Neuron (in vitro differentiated cells): ENCODE data around the gene ZCCHC10.
"Not testable (repeated sequence)": the region's sequence is repeated elsewhere in the genome, so short reads cannot be mapped to it uniquely, and the experiment has no call there.

ENCODE experiments used
- H2AFZ ChIP-seq: one replicate; pipeline ENCODE4 v1.6.1; 2013; ENCODE audit warnings: low read depth, mild to moderate bottlenecking, inconsistent platforms, low read length, moderate library complexity
- H3K27me3 ChIP-seq: one replicate; pipeline ENCODE4 v1.6.1; 2013; ENCODE audit warnings: low read length; ENCODE audit not compliant: insufficient read depth
- H3K36me3 ChIP-seq: one replicate; pipeline ENCODE4 v1.6.1; 2013; ENCODE audit warnings: low read length; ENCODE audit not compliant: insufficient read depth
- H3K4me1 ChIP-seq: one replicate; pipeline ENCODE4 v1.6.1; 2013; ENCODE audit warnings: low read length; ENCODE audit not compliant: insufficient read depth
- H3K4me3 ChIP-seq: 2 replicates; pipeline ENCODE4 v1.5.1; 2013; ENCODE audit warnings: mild to moderate bottlenecking, low read length, moderate library complexity
- H3K9me3 ChIP-seq: one replicate; pipeline ENCODE4 v1.6.1; 2013; ENCODE audit warnings: low read length

Gene ZCCHC10

GRCh38 chr5:133051542-133052316 lies 25.4 kb upstream of the ZCCHC10 start, which contains the start of gene HSPA4:
TSS of gene HSPA4 (plus strand) at chr5:133052013. CDS start at chr5:133052251, 238 bp downstream.
- peak within 1 kb of the TSS; percentile 95 for H3K4me3 ChIP-seq
- no peaks in the 10 kb centered on the region for H3K9me3 ChIP-seq
- H2AFZ ChIP-seq: peak within 1 kb of the TSS; percentile 55
- H3K36me3 ChIP-seq: no peaks in the 10 kb centered on the region
- H3K4me1 ChIP-seq: peaks cover 14% of the 10 kb centered on the region
- no peaks in the 10 kb centered on the region for H3K27me3 ChIP-seq

GRCh38 chr5:133051061-133051541 lies 24.8 kb upstream of the ZCCHC10 start:
- Histone ChIP-seq H3K36me3 (no peaks in the 10 kb centered on the region), H2AFZ (peak overlapping the region; percentile 55), H3K9me3 (no peaks in the 10 kb centered on the region), H3K4me1 (peaks cover 14% of the 10 kb centered on the region), H3K4me3 (peak overlapping the region; percentile 95), H3K27me3 (no peaks in the 10 kb centered on the region)

- H3K4me1 ChIP-seq: peaks cover 14% of the 10 kb centered on the region
- H3K27me3 ChIP-seq: no peaks in the 10 kb centered on the region
- peak overlapping the region; percentile 95 for H3K4me3 ChIP-seq
- H2AFZ ChIP-seq: no peak overlapping the region
- H3K36me3 ChIP-seq: no peaks in the 10 kb centered on the region
- no peaks in the 10 kb centered on the region for H3K9me3 ChIP-seq
These were observed 24.2 kb upstream of the ZCCHC10 start for GRCh38 chr5:133050521-133050920.

- Histone ChIP-seq H3K9me3 (no peaks in the 10 kb centered on the region), H3K4me3 (no peak overlapping the region), H2AFZ (no peak overlapping the region), H3K27me3 (no peaks in the 10 kb centered on the region), H3K4me1 (peaks cover 14% of the 10 kb centered on the region), H3K36me3 (no peaks in the 10 kb centered on the region)
These were observed 23.3 kb upstream of the ZCCHC10 start for GRCh38 chr5:133049726-133050048.

GRCh38 chr5:133048993-133049725 lies 22.8 kb upstream of the ZCCHC10 start:
- H3K4me1 ChIP-seq: peaks cover 14% of the 10 kb centered on the region
- no peak overlapping the region for H3K4me3 ChIP-seq
- H3K36me3 ChIP-seq: no peaks in the 10 kb centered on the region
- H3K27me3 ChIP-seq: no peaks in the 10 kb centered on the region
- H3K9me3 ChIP-seq: no peaks in the 10 kb centered on the region
- no peak overlapping the region for H2AFZ ChIP-seq

GRCh38 chr5:133047404-133047803 lies 21.1 kb upstream of the ZCCHC10 start:
- no peak overlapping the region for H2AFZ ChIP-seq
- peaks cover 9% of the 10 kb centered on the region for H3K4me1 ChIP-seq

GRCh38 chr5:133046560-133046959 lies 20.2 kb upstream of the ZCCHC10 start:
- H3K4me1 ChIP-seq, H3K9me3 ChIP-seq, H3K27me3 ChIP-seq, H2AFZ ChIP-seq, H3K4me3 ChIP-seq, H3K36me3 ChIP-seq: not testable (repeated sequence)

More at GRCh38 chr5:133047404-133047803, 21.1 kb upstream of the ZCCHC10 start:
- Histone ChIP-seq H3K9me3 (no peaks in the 10 kb centered on the region), H3K36me3 (no peaks in the 10 kb centered on the region), H3K4me3 (no peak overlapping the region), H3K27me3 (no peaks in the 10 kb centered on the region)

GRCh38 chr5:133041910-133042309 lies 15.6 kb upstream of the ZCCHC10 start:
- no peaks in the 10 kb centered on the region for H3K4me1 ChIP-seq
- H3K9me3 ChIP-seq: no peaks in the 10 kb centered on the region
- H2AFZ ChIP-seq: no peak overlapping the region
- no peaks in the 10 kb centered on the region for H3K36me3 ChIP-seq
- no peak overlapping the region for H3K4me3 ChIP-seq
- no peaks in the 10 kb centered on the region for H3K27me3 ChIP-seq

- Histone ChIP-seq H3K9me3 (no peaks in the 10 kb centered on the region), H2AFZ (no peak overlapping the region), H3K4me3 (no peak overlapping the region), H3K4me1 (no peaks in the 10 kb centered on the region), H3K27me3 (no peaks in the 10 kb centered on the region), H3K36me3 (no peaks in the 10 kb centered on the region)
These were observed 14.9 kb upstream of the ZCCHC10 start for GRCh38 chr5:133041157-133041784.

- H3K27me3 ChIP-seq, H2AFZ ChIP-seq, H3K4me1 ChIP-seq, H3K36me3 ChIP-seq, H3K9me3 ChIP-seq, H3K4me3 ChIP-seq: not testable (repeated sequence)
These were observed 10.3 kb upstream of the ZCCHC10 start for GRCh38 chr5:133036677-133037076.

- Histone ChIP-seq H2AFZ (no peak overlapping the region), H3K36me3 (no peaks in the 10 kb centered on the region), H3K4me1 (peaks cover 8% of the 10 kb centered on the region), H3K27me3 (no peaks in the 10 kb centered on the region), H3K9me3 (no peaks in the 10 kb centered on the region), H3K4me3 (no peak overlapping the region)
These were observed 8.9 kb upstream of the ZCCHC10 start for GRCh38 chr5:133035224-133035623.

- H3K27me3 ChIP-seq: no peaks in the 10 kb centered on the region
- no peak overlapping the region for H2AFZ ChIP-seq
- no peak overlapping the region for H3K4me3 ChIP-seq
- peaks cover 8% of the 10 kb centered on the region for H3K4me1 ChIP-seq
- no peaks in the 10 kb centered on the region for H3K36me3 ChIP-seq
- H3K9me3 ChIP-seq: no peaks in the 10 kb centered on the region
These were observed 7.7 kb upstream of the ZCCHC10 start for GRCh38 chr5:133034064-133034463.
